Measurements from ENCODE around the gene VTI1A.

- TF ChIP-seq, protein P1, sequence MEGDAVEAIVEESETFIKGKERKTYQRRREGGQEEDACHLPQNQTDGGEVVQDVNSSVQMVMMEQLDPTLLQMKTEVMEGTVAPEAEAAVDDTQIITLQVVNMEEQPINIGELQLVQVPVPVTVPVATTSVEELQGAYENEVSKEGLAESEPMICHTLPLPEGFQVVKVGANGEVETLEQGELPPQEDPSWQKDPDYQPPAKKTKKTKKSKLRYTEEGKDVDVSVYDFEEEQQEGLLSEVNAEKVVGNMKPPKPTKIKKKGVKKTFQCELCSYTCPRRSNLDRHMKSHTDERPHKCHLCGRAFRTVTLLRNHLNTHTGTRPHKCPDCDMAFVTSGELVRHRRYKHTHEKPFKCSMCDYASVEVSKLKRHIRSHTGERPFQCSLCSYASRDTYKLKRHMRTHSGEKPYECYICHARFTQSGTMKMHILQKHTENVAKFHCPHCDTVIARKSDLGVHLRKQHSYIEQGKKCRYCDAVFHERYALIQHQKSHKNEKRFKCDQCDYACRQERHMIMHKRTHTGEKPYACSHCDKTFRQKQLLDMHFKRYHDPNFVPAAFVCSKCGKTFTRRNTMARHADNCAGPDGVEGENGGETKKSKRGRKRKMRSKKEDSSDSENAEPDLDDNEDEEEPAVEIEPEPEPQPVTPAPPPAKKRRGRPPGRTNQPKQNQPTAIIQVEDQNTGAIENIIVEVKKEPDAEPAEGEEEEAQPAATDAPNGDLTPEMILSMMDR (IDR thresholded peaks at IDR 0.05; ENCODE audit: low read depth, low read length): no peak
- TF ChIP-seq POLR2A (IDR thresholded peaks at IDR 0.05; ENCODE audit: extremely low read depth, insufficient read length) (no peak), MYC (IDR thresholded peaks at IDR 0.05; ENCODE audit: low read depth, low read length) (no peak)
- TF ChIP-seq, protein P2, sequence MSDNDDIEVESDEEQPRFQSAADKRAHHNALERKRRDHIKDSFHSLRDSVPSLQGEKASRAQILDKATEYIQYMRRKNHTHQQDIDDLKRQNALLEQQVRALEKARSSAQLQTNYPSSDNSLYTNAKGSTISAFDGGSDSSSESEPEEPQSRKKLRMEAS (IDR thresholded peaks at IDR 0.05; ENCODE audit: low read depth, low read length): no peak
Measured at GRCh38 chr10:112769081-112769480, 322.1 kb downstream of the VTI1A start.

All from NB4 (cell line).